Psoas muscle (tissue), 8 donors: Measurements from ENCODE around the gene TRANK1. TPM values are rescaled to one million over a fixed set of nuclear protein-coding genes. Genes with fewer than 3 reads are reported as not detected.

ENCODE experiments used
- ATAC-seq, 4 donors: fragments of 200-7000 bp; cut with Tn5 transposase; one replicate each; pipeline ENCODE4 v1.9.1; 2020; ENCODE audit warnings: moderate library complexity in 3 of 4, mild to moderate bottlenecking in 2 of 4
- DNase-seq, 2 donors: peaks; one replicate each; pipeline ENCODE4 v3.0.0-alpha.2; 2020
- H3K27ac ChIP-seq: fragments of 200-600 bp; one replicate; pipeline ENCODE4 v1.8.0; 2022
- H3K27me3 ChIP-seq, 3 donors: fragments of 200-600 bp in 1 of 3; one replicate each; pipeline versions ENCODE4 v1.6.1 to v1.8.0; 2013 to 2022; ENCODE audit warnings: low read length in 2 of 3, mild to moderate bottlenecking in 2 of 3, moderate library complexity in 1 of 3; ENCODE audit not compliant: insufficient read depth in 3 of 3
- H3K36me3 ChIP-seq, 2 donors: fragments of 200-600 bp in 1 of 2; one replicate each; pipeline versions ENCODE4 v1.6.1 to v1.8.0; 2013 to 2022; ENCODE audit warnings: low read depth in 1 of 2, mild to moderate bottlenecking in 1 of 2, moderate library complexity in 1 of 2; ENCODE audit not compliant: insufficient read depth in 1 of 2
- H3K4me1 ChIP-seq: fragments of 200-600 bp; one replicate; pipeline ENCODE4 v1.8.0; 2022
- H3K4me3 ChIP-seq: fragments of 200-600 bp; one replicate; pipeline ENCODE4 v1.8.0; 2022; ENCODE audit warnings: mild to moderate bottlenecking
- H3K9me3 ChIP-seq: fragments of 200-600 bp; one replicate; pipeline ENCODE4 v1.8.0; 2022
- WGBS, 3 donors: extraction: QIAGEN DNeasy Blood & Tissue Kit; methylation state at CpG; one replicate each; pipeline versions ENCODE4 v1.1.6 to v1.1.7; 2013; 5-methylcytosine and 5-hydroxymethylcytosine counted together
- intact Hi-C, 2 donors: fragments of 100-400 bp; cut with DNase I; formaldehyde crosslinking; loops; one replicate each; pipeline versions ENCODE4 v1.11.0 to v1.14.2; 2022
- polyA plus RNA-seq, 3 donors: library from polyadenylated mRNA; stranded (reverse); fragments of 200-250 nt; gene quantifications; one replicate each; pipeline ENCODE4 v1.2.3, GENCODE V29; 2013
- total RNA-seq, 4 donors: library from RNA; stranded (reverse); fragmentation: NEBNext Ultra II Directional in 2 of 4; extraction: Animal tissue kit (Norgen Biotek cat#: 25700) in 2 of 4; gene quantifications; one replicate each; pipeline versions ENCODE4 v1.2.1 to v1.2.4, GENCODE V29; 2021 to 2023
- TF ChIP-seq, protein P1 (sequence below): fragments of 200-600 bp; IDR thresholded peaks from one replicate; pipeline ENCODE4 v1.8.0; 2022; ENCODE audit warnings: antibody characterized with exemption
- donor health status: healthy with polysubstance abuse.
- donor health status: DM: no; HTN: no; CAD: no; lungs with moderate emphysema.
- donor health status: Bipolar disorder and iron deficiency.
- donor health status: healthy.
- donor health status: DM: yes; HTN: yes; CAD: no.
- donor health status: DM: no; HTN: no; CAD: no.
- donor health status: DM: no; HTN: no; CAD: no.
- donor health status: DM: yes; HTN: yes; CAD: no.

Gene TRANK1
- total and polyA plus RNA-seq, 7 donors: 0.28 to 4.5 (median 0.63) TPM

DNA sequence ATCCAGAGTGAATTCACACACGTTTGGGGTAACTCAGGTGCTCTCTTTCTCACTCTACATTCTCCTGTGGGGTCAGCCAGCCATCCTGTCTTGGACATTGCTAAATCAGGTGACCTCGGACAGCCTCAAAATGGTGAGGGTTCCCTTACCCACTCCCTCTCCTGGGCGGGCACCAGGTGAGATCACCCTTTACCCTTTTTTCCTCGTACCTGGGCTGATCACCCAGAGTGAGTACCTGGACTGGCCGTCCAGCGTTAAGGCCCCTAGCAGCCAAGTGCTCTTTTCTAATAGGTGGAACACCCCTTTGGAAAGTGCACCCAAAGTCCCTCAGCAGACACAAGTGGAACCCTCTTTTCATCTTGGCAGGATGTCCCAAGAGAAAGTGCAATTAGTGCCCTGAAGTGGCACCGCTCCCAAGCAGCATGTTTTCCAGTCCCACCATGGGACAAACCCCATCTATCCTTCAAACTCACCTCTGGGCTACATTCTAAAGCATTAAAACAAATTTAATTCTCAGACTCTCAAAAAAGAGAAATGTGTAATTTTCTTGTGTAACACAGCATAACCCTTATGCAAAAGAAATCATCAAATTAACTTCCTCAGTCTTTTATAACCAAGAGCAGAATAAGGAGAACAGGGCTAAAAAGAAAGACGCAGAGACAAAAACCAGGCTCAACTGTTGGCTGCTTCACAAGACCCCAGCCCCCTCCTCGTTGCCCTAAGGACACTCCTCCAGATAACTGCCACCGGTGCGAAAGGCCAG is 20.7 kb downstream of the TRANK1 start:
- ATAC-seq: no peak
- WGBS, 3 donors: 71 to 79% (median 77%) methylated on average over 11 of the region's 11 CpGs

GRCh38 chr3:36923523-36923943 is 21.3 kb downstream of the TRANK1 start:
- no peaks in the 10 kb centered on the region for H3K27me3 ChIP-seq
- H3K4me3 ChIP-seq: no peak overlapping the region
- intact Hi-C loops: no loop called here
- H3K9me3 ChIP-seq: no peaks in the 10 kb centered on the region
- H3K36me3 ChIP-seq: no peaks in the 10 kb centered on the region
- TF ChIP-seq, protein P1, sequence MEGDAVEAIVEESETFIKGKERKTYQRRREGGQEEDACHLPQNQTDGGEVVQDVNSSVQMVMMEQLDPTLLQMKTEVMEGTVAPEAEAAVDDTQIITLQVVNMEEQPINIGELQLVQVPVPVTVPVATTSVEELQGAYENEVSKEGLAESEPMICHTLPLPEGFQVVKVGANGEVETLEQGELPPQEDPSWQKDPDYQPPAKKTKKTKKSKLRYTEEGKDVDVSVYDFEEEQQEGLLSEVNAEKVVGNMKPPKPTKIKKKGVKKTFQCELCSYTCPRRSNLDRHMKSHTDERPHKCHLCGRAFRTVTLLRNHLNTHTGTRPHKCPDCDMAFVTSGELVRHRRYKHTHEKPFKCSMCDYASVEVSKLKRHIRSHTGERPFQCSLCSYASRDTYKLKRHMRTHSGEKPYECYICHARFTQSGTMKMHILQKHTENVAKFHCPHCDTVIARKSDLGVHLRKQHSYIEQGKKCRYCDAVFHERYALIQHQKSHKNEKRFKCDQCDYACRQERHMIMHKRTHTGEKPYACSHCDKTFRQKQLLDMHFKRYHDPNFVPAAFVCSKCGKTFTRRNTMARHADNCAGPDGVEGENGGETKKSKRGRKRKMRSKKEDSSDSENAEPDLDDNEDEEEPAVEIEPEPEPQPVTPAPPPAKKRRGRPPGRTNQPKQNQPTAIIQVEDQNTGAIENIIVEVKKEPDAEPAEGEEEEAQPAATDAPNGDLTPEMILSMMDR: no peak
- no peak overlapping the region for H3K27ac ChIP-seq
- DNase-seq (no peak), ATAC-seq (no peak)
- WGBS, 3 donors: 71 to 82% (median 78%) methylated on average over 6 of the region's 6 CpGs
- no peaks in the 10 kb centered on the region for H3K4me1 ChIP-seq

More for the DNA sequence above, 20.7 kb downstream of the TRANK1 start:
- DNase-seq: no peak
- no peaks in the 10 kb centered on the region for H3K36me3 ChIP-seq
- H3K4me1 ChIP-seq: no peaks in the 10 kb centered on the region
- TF ChIP-seq, protein P1: no peak
- H3K9me3 ChIP-seq: no peaks in the 10 kb centered on the region
- intact Hi-C loops: no loop called here
- no peaks in the 10 kb centered on the region for H3K27me3 ChIP-seq
- no peak overlapping the region for H3K27ac ChIP-seq
- H3K4me3 ChIP-seq: no peak overlapping the region

- no peaks in the 10 kb centered on the region for H3K36me3 ChIP-seq
- ATAC-seq (no peak), DNase-seq (no peak)
- H3K4me3 ChIP-seq: no peak overlapping the region
- H3K27ac ChIP-seq: no peak overlapping the region
- H3K4me1 ChIP-seq: no peaks in the 10 kb centered on the region
- TF ChIP-seq, protein P1: no peak
- intact Hi-C loops: no loop called here
- H3K27me3 ChIP-seq: no peaks in the 10 kb centered on the region
- 80 to 96% (median 96%) methylated on average over 7 of the region's 7 CpGs for WGBS, 3 donors
- no peaks in the 10 kb centered on the region for H3K9me3 ChIP-seq
Observed at GRCh38 chr3:36920884-36921567, 23.8 kb downstream of the TRANK1 start.

GRCh38 chr3:36919439-36920160 is 25.3 kb downstream of the TRANK1 start:
- DNase-seq: no peak

More at GRCh38 chr3:36919439-36920160, 25.3 kb downstream of the TRANK1 start:
- H3K4me3 ChIP-seq: no peak overlapping the region
- no peaks in the 10 kb centered on the region for H3K4me1 ChIP-seq
- H3K36me3 ChIP-seq: no peaks in the 10 kb centered on the region
- 89 to 91% (median 89%) methylated on average over 4 of the region's 4 CpGs for WGBS, 3 donors
- no peaks in the 10 kb centered on the region for H3K27me3 ChIP-seq
- no peak overlapping the region for H3K27ac ChIP-seq
- intact Hi-C loops: no loop called here
- no peaks in the 10 kb centered on the region for H3K9me3 ChIP-seq
- no peak for ATAC-seq
- TF ChIP-seq, protein P1: no peak
